GM12878 (cell line): ENCODE results near the gene KCNN3. TPM values are rescaled to one million over a fixed set of nuclear protein-coding genes. Genes with fewer than 3 reads are reported as not detected.
A peak's percentile ranks its signal among the peaks of the same experiment; 100 is the strongest.

Experiments
- ATAC-seq: fragments of 200-7000 bp; cut with Tn5 transposase; 3 replicates; pipeline ENCODE4 v1.9.1; 2020; ENCODE audit warnings: mild to moderate bottlenecking, moderate library complexity
- BruUV-seq: library from RNA; stranded (reverse); fragments of 400-500 nt; replicated peaks from 2 replicates; lab custom pipeline; 2021; lab: Mats Ljungman, UMichigan
- CTCF ChIA-PET: fragments of 300-600 bp; sonication (Branson Sonifier 250); formaldehyde crosslinking; extraction: SDS; loops from one replicate; lab custom pipeline; 2021; ENCODE audit warnings: inconsistent platforms; lab: Yijun Ruan, JAX
- POLR2A ChIA-PET: fragments of 350-600 bp; formaldehyde crosslinking; extraction: SDS; loops from one replicate; lab custom pipeline; 2021; ENCODE audit warnings: inconsistent platforms; lab: Charles Lee
- RAD21 ChIA-PET: fragments of 300-600 bp; sonication (Branson Sonifier 250); formaldehyde crosslinking; loops from one replicate; lab custom pipeline; 2023; ENCODE audit warnings: antibody characterized with exemption; ENCODE audit not compliant: unreplicated experiment; lab: Charles Lee
- SMC1A ChIA-PET: fragments of 300-600 bp; sonication (Branson Sonifier 250); formaldehyde crosslinking; loops from one replicate; lab custom pipeline; 2023; ENCODE audit not compliant: unreplicated experiment, uncharacterized antibody; lab: Charles Lee
- DNase-seq: peaks from one replicate; pipeline ENCODE4 v3.0.0-alpha.2; 2011; ENCODE audit warnings: low read depth, low spot score
- FAIRE-seq: peaks from 3 replicates; lab custom pipeline; 2011; peaks lifted over from hg19 to GRCh38; lab: Jason Lieb, UNC
- H2AFZ ChIP-seq: 2 replicates; pipeline ENCODE4 v1.6.0; 2011; ENCODE audit warnings: low read depth, low read length, control low read depth; ENCODE audit not compliant: control insufficient read depth
- H3K27ac ChIP-seq: 2 replicates; pipeline ENCODE4 v1.5.1; 2011; ENCODE audit warnings: control low read depth; ENCODE audit not compliant: control insufficient read depth, insufficient read depth
- H3K27me3 ChIP-seq, 2 experiments: replicated peaks in 1 of 2; 2 replicates each; pipeline versions ENCODE4 v1.6.0 to v1.6.1; 2011; ENCODE audit warnings: low read length in 1 of 2; ENCODE audit not compliant: control insufficient read depth in 2 of 2, insufficient read depth in 2 of 2
- H3K36me3 ChIP-seq, 2 experiments: 2 replicates each; pipeline ENCODE4 v1.5.1; 2011; ENCODE audit warnings: low read length in 1 of 2; ENCODE audit not compliant: control insufficient read depth in 2 of 2, insufficient read depth in 2 of 2
- H3K4me1 ChIP-seq: 2 replicates; pipeline ENCODE4 v1.6.1; 2011; ENCODE audit warnings: mild to moderate bottlenecking, low read length, moderate library complexity, mixed read lengths; ENCODE audit not compliant: control insufficient read depth, insufficient read depth
- H3K4me2 ChIP-seq: 2 replicates; pipeline ENCODE4 v1.6.0; 2011; ENCODE audit warnings: control low read depth; ENCODE audit not compliant: control insufficient read depth, insufficient read depth
- H3K4me3 ChIP-seq: fragments of 200-600 bp; sonication (generic); 2 replicates; pipeline ENCODE4 v1.5.1; 2016
- H3K79me2 ChIP-seq: 2 replicates; pipeline ENCODE4 v1.6.0; 2011; ENCODE audit warnings: low read length; ENCODE audit not compliant: control insufficient read depth, insufficient read depth
- H3K9ac ChIP-seq: 2 replicates; pipeline ENCODE4 v1.8.0; 2011; ENCODE audit warnings: low read length, control low read depth, mixed read lengths; ENCODE audit not compliant: control insufficient read depth, insufficient read depth
- H3K9me3 ChIP-seq: replicated peaks from 3 replicates; pipeline ENCODE4 v1.5.1; 2011; ENCODE audit warnings: mild to moderate bottlenecking, low read length; ENCODE audit not compliant: control insufficient read depth, insufficient read depth
- H4K20me1 ChIP-seq: 2 replicates; pipeline ENCODE4 v1.6.0; 2011; ENCODE audit not compliant: control insufficient read depth, insufficient read depth
- JUND ChIP-seq: IDR thresholded peaks from 2 replicates; pipeline ENCODE4 v1.6.1; 2012; ENCODE audit warnings: low read depth, mild to moderate bottlenecking, low read length, improper control_type of control experiment, moderate library complexity
- KDM1A ChIP-seq: fragments of 200-600 bp; sonication (generic); IDR thresholded peaks from 2 replicates; pipeline ENCODE4 v1.6.1; 2016; ENCODE audit warnings: borderline replicate concordance
- LARP7 ChIP-seq: fragments of 450-650 bp; IDR thresholded peaks from 2 replicates; pipeline ENCODE4 v1.6.1; 2017; ENCODE audit warnings: mild to moderate bottlenecking
- MEF2B ChIP-seq: fragments of 450-650 bp; IDR thresholded peaks from 2 replicates; pipeline ENCODE4 v1.6.1; 2018; ENCODE audit warnings: mild to moderate bottlenecking, moderate library complexity; ENCODE audit not compliant: partially characterized antibody, poor library complexity, severe bottlenecking
- RB1 ChIP-seq: fragments of 450-650 bp; formaldehyde crosslinking; IDR thresholded peaks from 2 replicates; pipeline ENCODE4 v1.6.1; 2017; ENCODE audit warnings: mild to moderate bottlenecking, borderline replicate concordance
- RCOR1 ChIP-seq: conservative IDR thresholded peaks from 2 replicates; pipeline ENCODE4 v1.6.1; 2012; ENCODE audit warnings: low read depth, low read length, improper control_type of control experiment
- ZNF207 ChIP-seq: fragments of 450-650 bp; IDR thresholded peaks from 2 replicates; pipeline ENCODE4 v1.6.1; 2014; ENCODE audit warnings: antibody characterized with exemption, mild to moderate bottlenecking, borderline replicate concordance
- WGBS: methylation state at CpG from one replicate; pipeline ENCODE4 v1.1.6; 2016; ENCODE audit warnings: low lambda C conversion rate; ENCODE audit not compliant: insufficient replicate concordance, insufficient coverage; ENCODE audit errors: missing lambda C conversion rate; 5-methylcytosine and 5-hydroxymethylcytosine counted together
- in situ Hi-C: fragments of 300-500 bp; cut with MboI; formaldehyde crosslinking; loops from 9 replicates; pipeline ENCODE4 v1.14.3; 2018; ENCODE audit warnings: mixed read lengths
- intact Hi-C: fragments of 100-400 bp; cut with micrococcal nuclease; formaldehyde crosslinking; loops from one replicate; pipeline ENCODE4 v1.14.2; 2022; ENCODE audit not compliant: unreplicated experiment
- polyA plus RNA-seq, 11 experiments: library from polyadenylated mRNA; depleted of rRNA in 4 of 11; unstranded in 6 of 11; stranded (reverse) in 5 of 11; fragments of >200 nt; fragmentation: Nextera tagmentation in 4 of 11; fragmentation: Illumina TruSeq in 1 of 11; extraction: Ambion mirVana in 4 of 11; extraction: Trizol in 1 of 11; gene quantifications; 1 replicate in 1 of 11; 2 replicates in 10 of 11; pipeline versions ENCODE4 v1.2.1 to v1.2.3, GENCODE V29; 2011 to 2016; ENCODE audit warnings: inconsistent platforms in 2 of 11, missing spikeins in 2 of 11, low read depth in 1 of 11
- total RNA-seq, 4 experiments: library from RNA; depleted of rRNA in 3 of 4; stranded (reverse); fragments of >200 nt in 3 of 4; fragmentation: Illumina TruSeq in 1 of 4; extraction: Trizol in 1 of 4; gene quantifications; 2 replicates each; pipeline versions ENCODE4 v1.2.1 to v1.2.3, GENCODE V29; 2013 to 2021
- TF ChIP-seq, protein P1 (sequence below): IDR thresholded peaks from 2 replicates; pipeline ENCODE4 v1.6.1; 2012; ENCODE audit warnings: low read depth, low read length, improper control_type of control experiment
- TF ChIP-seq, protein P2 (sequence below): fragments of 450-650 bp; IDR thresholded peaks from 2 replicates; pipeline ENCODE4 v1.6.1; 2017; ENCODE audit warnings: mild to moderate bottlenecking, moderate library complexity
- TF ChIP-seq, protein P3 (sequence below): IDR thresholded peaks from 2 replicates; pipeline ENCODE4 v1.6.1; 2011; ENCODE audit warnings: mild to moderate bottlenecking, low read depth, low read length, moderate library complexity; ENCODE audit not compliant: insufficient replicate concordance
- TF ChIP-seq, protein P4 (sequence below): fragments of 450-650 bp; IDR thresholded peaks from 2 replicates; pipeline ENCODE4 v1.6.1; 2014; ENCODE audit warnings: mild to moderate bottlenecking

KCNN3 gene
- total and polyA plus RNA-seq, 10 of the 15 experiments (the other 5 are each of a cell fraction or from before 2014, with no cell fraction given), result 3.5 to 26.4 (median 14.9) TPM

DNA sequence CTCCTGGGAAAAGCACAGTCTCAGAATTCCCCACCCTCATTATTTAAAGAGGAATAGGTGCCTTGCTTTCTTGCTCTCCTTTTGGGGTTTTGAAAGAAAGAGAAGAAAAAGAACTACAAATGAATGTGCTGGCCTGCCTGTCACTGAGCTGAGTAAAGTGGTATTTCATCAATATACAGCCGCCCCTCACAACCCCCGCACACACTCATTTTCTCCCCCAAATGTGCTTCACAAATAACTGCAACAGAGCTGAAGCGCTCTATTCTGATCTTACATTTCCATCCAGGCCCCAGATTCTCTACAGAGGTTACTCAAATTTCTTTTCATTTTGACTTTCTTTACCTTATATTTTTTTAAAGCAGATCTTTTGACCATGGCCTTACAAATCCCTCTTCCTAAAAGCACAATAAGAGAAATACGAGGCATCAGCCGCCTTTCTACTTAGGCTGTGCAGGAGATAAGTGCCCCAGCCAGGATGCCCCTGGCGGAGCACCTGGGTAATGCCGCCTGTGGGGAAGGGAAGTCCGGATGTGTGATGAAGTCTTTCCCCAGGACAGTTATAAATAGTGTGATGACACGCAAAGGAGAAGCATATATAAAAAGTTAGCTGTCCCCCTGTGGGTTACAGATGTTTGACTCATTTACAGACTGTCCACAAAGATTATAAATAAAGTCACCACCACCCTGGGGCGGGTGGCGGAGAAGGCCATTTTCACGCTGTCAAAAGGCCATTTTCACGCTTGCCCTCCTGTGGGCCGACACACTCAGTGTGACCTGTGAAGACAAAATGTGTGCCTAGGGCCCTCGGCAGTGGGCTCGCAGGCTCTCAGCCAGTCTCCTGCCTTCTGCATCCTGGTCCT, 6.5 kb downstream of the KCNN3 start:
- peak overlapping the region; percentile 96 for H3K4me2 ChIP-seq
- in situ Hi-C loops (no loop called here), intact Hi-C loops (loop anchor here (2.0 kb wide), 1 partner anchor 73 kb away; no protein-coding TSS in a partner anchor)
- H4K20me1 ChIP-seq, result no peaks in the 10 kb centered on the region
- FAIRE-seq (peak; percentile 84), DNase-seq (peak; percentile 85), ATAC-seq (peak; percentile 39)
- ChIA-PET POLR2A (interaction anchor here (0.5 to 11.8 kb wide), 11 partner anchors 7 to 686 kb away, joined by 3 to 204 read pairs (median 6); partner anchors contain the start of gene KCNN3), CTCF (interaction anchor here (0.7 to 3.0 kb wide), 17 partner anchors 9 to 304 kb away, joined by 3 to 18 read pairs (median 4); no protein-coding TSS in a partner anchor), RAD21 (interaction anchor here (0.5 to 11.6 kb wide), 15 partner anchors 8 to 672 kb away, joined by 3 to 254 read pairs (median 4); partner anchors contain the start of genes KCNN3 and TPM3), SMC1A (interaction anchor here (0.8 to 7.8 kb wide), 13 partner anchors 10 to 97 kb away, joined by 3 to 57 read pairs (median 4); no protein-coding TSS in a partner anchor)
- H3K79me2 ChIP-seq, result peaks cover 67% of the 10 kb centered on the region
- peak overlapping the region; percentile 68 for H3K9ac ChIP-seq
- H2AFZ ChIP-seq, result peak overlapping the region; percentile 81
- WGBS, result 1% methylated on average over 16 of the region's 16 CpGs
- H3K9me3 ChIP-seq, result no peaks in the 10 kb centered on the region
- peak overlapping the region; percentile 49; the same call in 1 of the 2 replicates for H3K4me3 ChIP-seq
- H3K27me3 ChIP-seq, result no peaks in the 10 kb centered on the region
- peak overlapping the region; percentile 79 for H3K27ac ChIP-seq
- H3K36me3 ChIP-seq, result no peaks in the 10 kb centered on the region
- BruUV-seq, result no TSS peak
- peaks cover 88% of the 10 kb centered on the region for H3K4me1 ChIP-seq
- TF ChIP-seq KDM1A (no peak), RB1 (no peak), RCOR1 (0 out of 2 replicates have a peak, but pooled peaks have one; percentile 56), JUND (peak; percentile 44; the same call in 1 of the 2 replicates), LARP7 (no peak; the same call in 1 of the 2 replicates), ZNF207 (0 out of 2 replicates have a peak, but pooled peaks have one; percentile 9), MEF2B (peak; percentile 87)
- TF ChIP-seq, protein P1, sequence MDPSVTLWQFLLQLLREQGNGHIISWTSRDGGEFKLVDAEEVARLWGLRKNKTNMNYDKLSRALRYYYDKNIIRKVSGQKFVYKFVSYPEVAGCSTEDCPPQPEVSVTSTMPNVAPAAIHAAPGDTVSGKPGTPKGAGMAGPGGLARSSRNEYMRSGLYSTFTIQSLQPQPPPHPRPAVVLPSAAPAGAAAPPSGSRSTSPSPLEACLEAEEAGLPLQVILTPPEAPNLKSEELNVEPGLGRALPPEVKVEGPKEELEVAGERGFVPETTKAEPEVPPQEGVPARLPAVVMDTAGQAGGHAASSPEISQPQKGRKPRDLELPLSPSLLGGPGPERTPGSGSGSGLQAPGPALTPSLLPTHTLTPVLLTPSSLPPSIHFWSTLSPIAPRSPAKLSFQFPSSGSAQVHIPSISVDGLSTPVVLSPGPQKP, result 0 out of 2 replicates have a peak, but pooled peaks have one; percentile 34
- TF ChIP-seq, protein P2, sequence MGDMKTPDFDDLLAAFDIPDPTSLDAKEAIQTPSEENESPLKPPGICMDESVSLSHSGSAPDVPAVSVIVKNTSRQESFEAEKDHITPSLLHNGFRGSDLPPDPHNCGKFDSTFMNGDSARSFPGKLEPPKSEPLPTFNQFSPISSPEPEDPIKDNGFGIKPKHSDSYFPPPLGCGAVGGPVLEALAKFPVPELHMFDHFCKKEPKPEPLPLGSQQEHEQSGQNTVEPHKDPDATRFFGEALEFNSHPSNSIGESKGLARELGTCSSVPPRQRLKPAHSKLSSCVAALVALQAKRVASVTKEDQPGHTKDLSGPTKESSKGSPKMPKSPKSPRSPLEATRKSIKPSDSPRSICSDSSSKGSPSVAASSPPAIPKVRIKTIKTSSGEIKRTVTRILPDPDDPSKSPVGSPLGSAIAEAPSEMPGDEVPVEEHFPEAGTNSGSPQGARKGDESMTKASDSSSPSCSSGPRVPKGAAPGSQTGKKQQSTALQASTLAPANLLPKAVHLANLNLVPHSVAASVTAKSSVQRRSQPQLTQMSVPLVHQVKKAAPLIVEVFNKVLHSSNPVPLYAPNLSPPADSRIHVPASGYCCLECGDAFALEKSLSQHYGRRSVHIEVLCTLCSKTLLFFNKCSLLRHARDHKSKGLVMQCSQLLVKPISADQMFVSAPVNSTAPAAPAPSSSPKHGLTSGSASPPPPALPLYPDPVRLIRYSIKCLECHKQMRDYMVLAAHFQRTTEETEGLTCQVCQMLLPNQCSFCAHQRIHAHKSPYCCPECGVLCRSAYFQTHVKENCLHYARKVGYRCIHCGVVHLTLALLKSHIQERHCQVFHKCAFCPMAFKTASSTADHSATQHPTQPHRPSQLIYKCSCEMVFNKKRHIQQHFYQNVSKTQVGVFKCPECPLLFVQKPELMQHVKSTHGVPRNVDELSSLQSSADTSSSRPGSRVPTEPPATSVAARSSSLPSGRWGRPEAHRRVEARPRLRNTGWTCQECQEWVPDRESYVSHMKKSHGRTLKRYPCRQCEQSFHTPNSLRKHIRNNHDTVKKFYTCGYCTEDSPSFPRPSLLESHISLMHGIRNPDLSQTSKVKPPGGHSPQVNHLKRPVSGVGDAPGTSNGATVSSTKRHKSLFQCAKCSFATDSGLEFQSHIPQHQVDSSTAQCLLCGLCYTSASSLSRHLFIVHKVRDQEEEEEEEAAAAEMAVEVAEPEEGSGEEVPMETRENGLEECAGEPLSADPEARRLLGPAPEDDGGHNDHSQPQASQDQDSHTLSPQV, result 0 out of 2 replicates have a peak, but pooled peaks have one; percentile 54
- TF ChIP-seq, protein P3, sequence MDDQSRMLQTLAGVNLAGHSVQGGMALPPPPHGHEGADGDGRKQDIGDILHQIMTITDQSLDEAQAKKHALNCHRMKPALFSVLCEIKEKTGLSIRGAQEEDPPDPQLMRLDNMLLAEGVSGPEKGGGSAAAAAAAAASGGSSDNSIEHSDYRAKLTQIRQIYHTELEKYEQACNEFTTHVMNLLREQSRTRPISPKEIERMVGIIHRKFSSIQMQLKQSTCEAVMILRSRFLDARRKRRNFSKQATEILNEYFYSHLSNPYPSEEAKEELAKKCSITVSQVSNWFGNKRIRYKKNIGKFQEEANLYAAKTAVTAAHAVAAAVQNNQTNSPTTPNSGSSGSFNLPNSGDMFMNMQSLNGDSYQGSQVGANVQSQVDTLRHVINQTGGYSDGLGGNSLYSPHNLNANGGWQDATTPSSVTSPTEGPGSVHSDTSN, result peak; percentile 59
- TF ChIP-seq, protein P4, sequence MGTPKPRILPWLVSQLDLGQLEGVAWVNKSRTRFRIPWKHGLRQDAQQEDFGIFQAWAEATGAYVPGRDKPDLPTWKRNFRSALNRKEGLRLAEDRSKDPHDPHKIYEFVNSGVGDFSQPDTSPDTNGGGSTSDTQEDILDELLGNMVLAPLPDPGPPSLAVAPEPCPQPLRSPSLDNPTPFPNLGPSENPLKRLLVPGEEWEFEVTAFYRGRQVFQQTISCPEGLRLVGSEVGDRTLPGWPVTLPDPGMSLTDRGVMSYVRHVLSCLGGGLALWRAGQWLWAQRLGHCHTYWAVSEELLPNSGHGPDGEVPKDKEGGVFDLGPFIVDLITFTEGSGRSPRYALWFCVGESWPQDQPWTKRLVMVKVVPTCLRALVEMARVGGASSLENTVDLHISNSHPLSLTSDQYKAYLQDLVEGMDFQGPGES, result no peak
